Measurements from ENCODE around the gene RBMS1. TPM values are rescaled to one million over a fixed set of nuclear protein-coding genes. Genes with fewer than 3 reads are reported as not detected.

The RBMS1 gene
- polyA plus RNA-seq, 1 donor (not counting 4 experiments of a cell fraction or from before 2014, with no cell fraction given): 89.1 TPM

DNA sequence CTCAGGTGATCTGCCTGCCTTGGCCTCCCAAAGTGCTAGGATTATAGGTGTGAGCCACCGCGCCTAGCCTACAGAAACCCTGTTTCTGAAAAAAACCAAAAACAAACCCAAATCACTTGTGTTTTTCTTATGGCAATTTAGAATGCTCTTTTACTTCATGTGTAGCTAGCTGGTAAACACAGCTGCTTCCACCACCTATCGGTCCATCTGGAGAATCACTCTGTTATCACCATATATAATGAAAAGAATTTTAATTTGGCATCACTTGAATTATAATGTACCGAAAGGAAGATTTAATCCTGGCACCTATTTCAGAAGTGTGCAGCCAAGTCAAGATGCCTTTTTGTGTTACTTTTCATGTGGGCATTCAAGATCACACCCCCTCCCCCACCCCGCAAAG is 207.1 kb downstream of the RBMS1 start:
- H4K20me1 ChIP-seq (ENCODE audit: control insufficient read depth, extremely low read depth, insufficient read depth, low read length): no peaks in the 10 kb centered on the region
- no peak overlapping the region for H3K9ac ChIP-seq (ENCODE audit: control insufficient read depth, extremely low read depth, insufficient read depth, low read length)
- no peak for DNase-seq (ENCODE audit: low read depth, low spot score)
- no peak overlapping the region for H3K27ac ChIP-seq (ENCODE audit: control insufficient read depth, insufficient read depth, low read length)
- no peak overlapping the region for H3K4me2 ChIP-seq (ENCODE audit: control insufficient read depth, extremely low read depth, insufficient read depth, low read depth, low read length)
- no peaks in the 10 kb centered on the region for H3K27me3 ChIP-seq (ENCODE audit: control insufficient read depth, extremely low read depth, insufficient read depth, low read length)
- H3K4me3 ChIP-seq (ENCODE audit: control insufficient read depth in 2 of 3, extremely low read depth in 1 of 3, insufficient read depth in 2 of 3, low read depth in 1 of 3, low read length in 3 of 3): no peak overlapping the region
- peaks cover 11 to 17% of the 10 kb centered on the region in 2 experiments for H3K36me3 ChIP-seq (ENCODE audit: control insufficient read depth in 2 of 2, extremely low read depth in 1 of 2, insufficient read depth in 2 of 2, low read length in 2 of 2)
- H3K9me3 ChIP-seq (ENCODE audit: control insufficient read depth, low read depth, low read length): no peaks in the 10 kb centered on the region
- FAIRE-seq: no peak
- peaks cover 10% of the 10 kb centered on the region for H3K79me2 ChIP-seq (ENCODE audit: control insufficient read depth, insufficient read depth, low read length)
- H3K4me1 ChIP-seq (ENCODE audit: control insufficient read depth, extremely low read depth, insufficient read depth, low read length): peaks cover 29% of the 10 kb centered on the region
- dilution Hi-C loops (cut with MboI; ENCODE audit: extremely low pct_ligation_motif_present, low sequenced_read_pairs): no loop called here
- no peaks in the 10 kb centered on the region for H3K9me1 ChIP-seq (ENCODE audit: control insufficient read depth, extremely low read depth, insufficient read depth, low read length)
- no peak overlapping the region for H2AFZ ChIP-seq (ENCODE audit: control insufficient read depth, low read length)
- TF ChIP-seq EZH2 (IDR thresholded peaks at IDR 0.05; ENCODE audit: low read length): no peak
- TF ChIP-seq, protein P1, sequence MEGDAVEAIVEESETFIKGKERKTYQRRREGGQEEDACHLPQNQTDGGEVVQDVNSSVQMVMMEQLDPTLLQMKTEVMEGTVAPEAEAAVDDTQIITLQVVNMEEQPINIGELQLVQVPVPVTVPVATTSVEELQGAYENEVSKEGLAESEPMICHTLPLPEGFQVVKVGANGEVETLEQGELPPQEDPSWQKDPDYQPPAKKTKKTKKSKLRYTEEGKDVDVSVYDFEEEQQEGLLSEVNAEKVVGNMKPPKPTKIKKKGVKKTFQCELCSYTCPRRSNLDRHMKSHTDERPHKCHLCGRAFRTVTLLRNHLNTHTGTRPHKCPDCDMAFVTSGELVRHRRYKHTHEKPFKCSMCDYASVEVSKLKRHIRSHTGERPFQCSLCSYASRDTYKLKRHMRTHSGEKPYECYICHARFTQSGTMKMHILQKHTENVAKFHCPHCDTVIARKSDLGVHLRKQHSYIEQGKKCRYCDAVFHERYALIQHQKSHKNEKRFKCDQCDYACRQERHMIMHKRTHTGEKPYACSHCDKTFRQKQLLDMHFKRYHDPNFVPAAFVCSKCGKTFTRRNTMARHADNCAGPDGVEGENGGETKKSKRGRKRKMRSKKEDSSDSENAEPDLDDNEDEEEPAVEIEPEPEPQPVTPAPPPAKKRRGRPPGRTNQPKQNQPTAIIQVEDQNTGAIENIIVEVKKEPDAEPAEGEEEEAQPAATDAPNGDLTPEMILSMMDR (optimal IDR thresholded peaks at IDR 0.05 in 1 of 3, IDR thresholded peaks at IDR 0.05 in 1 of 3, conservative IDR thresholded peaks at IDR 0.05 in 1 of 3; ENCODE audit: extremely low read depth in 1 of 3, insufficient read depth in 2 of 3, low read length in 3 of 3): no peak

DNA sequence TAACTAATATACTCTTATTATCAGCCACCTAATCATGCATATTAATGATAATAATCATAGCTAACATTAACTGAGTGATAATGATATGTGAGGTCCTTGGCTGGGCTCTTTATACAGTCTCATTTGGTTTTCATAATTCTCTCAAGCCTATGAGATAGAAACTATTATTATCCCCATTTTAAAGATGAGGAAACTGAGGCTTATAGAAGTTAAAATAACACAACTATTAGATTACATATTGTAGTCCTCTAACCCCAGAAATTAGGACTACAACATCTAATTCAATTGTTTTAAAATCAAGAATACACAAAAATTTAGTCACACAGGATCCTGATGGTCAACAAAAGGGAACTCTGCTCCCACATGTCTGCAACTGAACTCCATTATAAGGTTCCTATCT is 209.9 kb downstream of the RBMS1 start:
- TF ChIP-seq, protein P1 (optimal IDR thresholded peaks at IDR 0.05 in 1 of 3, IDR thresholded peaks at IDR 0.05 in 1 of 3, conservative IDR thresholded peaks at IDR 0.05 in 1 of 3; ENCODE audit: extremely low read depth in 1 of 3, insufficient read depth in 2 of 3, low read length in 3 of 3): no peak
- TF ChIP-seq EZH2 (IDR thresholded peaks at IDR 0.05; ENCODE audit: low read length): no peak
- Histone ChIP-seq H3K9ac (ENCODE audit: control insufficient read depth, extremely low read depth, insufficient read depth, low read length) (no peak overlapping the region), H3K79me2 (ENCODE audit: control insufficient read depth, insufficient read depth, low read length) (no peaks in the 10 kb centered on the region)

More for the DNA sequence above, 209.9 kb downstream of the RBMS1 start:
- H2AFZ ChIP-seq (ENCODE audit: control insufficient read depth, low read length): no peak overlapping the region
- no peak overlapping the region for H3K27ac ChIP-seq (ENCODE audit: control insufficient read depth, insufficient read depth, low read length)
- H3K4me2 ChIP-seq (ENCODE audit: control insufficient read depth, extremely low read depth, insufficient read depth, low read depth, low read length): no peak overlapping the region
- dilution Hi-C loops (cut with MboI; ENCODE audit: extremely low pct_ligation_motif_present, low sequenced_read_pairs): no loop called here
- DNase-seq (ENCODE audit: low read depth, low spot score) (no peak), FAIRE-seq (no peak)
- H3K9me3 ChIP-seq (ENCODE audit: control insufficient read depth, low read depth, low read length): no peaks in the 10 kb centered on the region
- H3K27me3 ChIP-seq (ENCODE audit: control insufficient read depth, extremely low read depth, insufficient read depth, low read length): no peaks in the 10 kb centered on the region
- no peaks in the 10 kb centered on the region for H3K9me1 ChIP-seq (ENCODE audit: control insufficient read depth, extremely low read depth, insufficient read depth, low read length)
- no peaks in the 10 kb centered on the region for H4K20me1 ChIP-seq (ENCODE audit: control insufficient read depth, extremely low read depth, insufficient read depth, low read length)
- H3K36me3 ChIP-seq (ENCODE audit: control insufficient read depth in 2 of 2, extremely low read depth in 1 of 2, insufficient read depth in 2 of 2, low read length in 2 of 2): peaks cover 8 to 15% of the 10 kb centered on the region in 2 experiments
- H3K4me3 ChIP-seq (ENCODE audit: control insufficient read depth in 2 of 3, extremely low read depth in 1 of 3, insufficient read depth in 2 of 3, low read depth in 1 of 3, low read length in 3 of 3): no peak overlapping the region
- peaks cover 35% of the 10 kb centered on the region for H3K4me1 ChIP-seq (ENCODE audit: control insufficient read depth, extremely low read depth, insufficient read depth, low read length)

Data from keratinocyte (primary cell).